NOMO-1 treated with DMSO at 0.1 percent for 48 hours (cell line): ENCODE results near the gene RNF10.
A peak's percentile ranks its signal among the peaks of the same experiment; 100 is the strongest.
"Not testable (repeated sequence)": the region's sequence is repeated elsewhere in the genome, so short reads cannot be mapped to it uniquely, and the experiment has no call there.

ENCODE experiments used
- DNase-seq: peaks from one replicate; lab custom pipeline; 2025; ENCODE audit not compliant: unreplicated experiment; lab: John Stamatoyannopoulos, UW

Gene RNF10

DNA sequence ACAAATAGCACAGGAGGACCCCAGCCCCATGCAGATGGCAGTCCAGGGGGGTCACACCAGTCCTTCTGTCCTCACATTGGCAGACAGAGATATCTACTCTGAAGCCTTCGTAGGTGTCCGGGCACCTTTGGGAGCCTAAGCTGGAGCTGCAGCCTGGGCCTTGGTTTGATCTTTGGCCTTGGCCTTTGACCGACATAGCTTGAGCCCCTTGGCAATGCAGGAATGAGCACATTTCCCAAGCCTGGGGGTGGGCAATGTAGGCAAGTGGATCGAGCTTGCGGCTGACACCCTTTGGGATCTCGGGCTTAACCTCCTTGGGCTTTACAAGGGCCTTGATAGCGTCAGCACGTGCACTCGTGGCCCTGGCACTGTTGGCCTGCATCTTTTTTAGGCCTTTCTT lies 11.6 kb upstream of the RNF10 start:
- DNase-seq: no peak

DNA sequence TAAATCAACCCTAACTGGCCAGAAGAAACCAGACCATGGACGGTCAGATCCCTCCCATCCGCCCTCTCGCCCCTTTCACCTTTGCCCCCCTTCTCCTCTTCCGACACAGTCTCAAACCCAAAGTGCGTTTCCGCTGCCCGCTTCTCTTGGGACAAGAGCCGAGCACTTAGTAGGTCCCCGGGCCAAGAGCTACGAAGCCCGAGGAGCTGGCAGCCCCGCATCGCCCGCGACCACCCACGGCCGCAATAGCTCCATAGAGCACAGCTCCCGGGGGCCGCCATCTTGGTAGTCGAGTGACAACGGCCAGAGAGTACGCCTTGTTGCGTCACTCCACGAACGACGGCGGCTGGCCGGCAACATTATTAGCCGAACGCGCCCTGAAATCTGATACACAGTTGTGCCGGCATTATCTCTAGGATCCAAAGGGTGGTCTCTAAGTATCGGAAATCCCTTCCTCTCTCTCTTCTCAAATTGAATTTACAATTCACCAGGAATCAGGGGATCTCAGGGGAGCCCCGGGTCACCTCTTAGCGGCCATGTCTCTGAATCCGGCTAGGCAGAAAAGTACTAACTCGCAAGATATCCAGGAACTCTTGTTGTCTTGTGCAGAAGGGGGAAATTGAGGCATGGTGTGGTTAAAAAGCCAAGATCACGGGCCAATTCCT lies 5.2 kb upstream of the RNF10 start, which contains the start of gene COQ5:
Gene COQ5, minus strand, starts transcription at position 298 of the 665 bp plus-strand sequence. Its CDS starts 17 bp downstream, at position 281.
- DNase-seq: peak; percentile 74

DNA sequence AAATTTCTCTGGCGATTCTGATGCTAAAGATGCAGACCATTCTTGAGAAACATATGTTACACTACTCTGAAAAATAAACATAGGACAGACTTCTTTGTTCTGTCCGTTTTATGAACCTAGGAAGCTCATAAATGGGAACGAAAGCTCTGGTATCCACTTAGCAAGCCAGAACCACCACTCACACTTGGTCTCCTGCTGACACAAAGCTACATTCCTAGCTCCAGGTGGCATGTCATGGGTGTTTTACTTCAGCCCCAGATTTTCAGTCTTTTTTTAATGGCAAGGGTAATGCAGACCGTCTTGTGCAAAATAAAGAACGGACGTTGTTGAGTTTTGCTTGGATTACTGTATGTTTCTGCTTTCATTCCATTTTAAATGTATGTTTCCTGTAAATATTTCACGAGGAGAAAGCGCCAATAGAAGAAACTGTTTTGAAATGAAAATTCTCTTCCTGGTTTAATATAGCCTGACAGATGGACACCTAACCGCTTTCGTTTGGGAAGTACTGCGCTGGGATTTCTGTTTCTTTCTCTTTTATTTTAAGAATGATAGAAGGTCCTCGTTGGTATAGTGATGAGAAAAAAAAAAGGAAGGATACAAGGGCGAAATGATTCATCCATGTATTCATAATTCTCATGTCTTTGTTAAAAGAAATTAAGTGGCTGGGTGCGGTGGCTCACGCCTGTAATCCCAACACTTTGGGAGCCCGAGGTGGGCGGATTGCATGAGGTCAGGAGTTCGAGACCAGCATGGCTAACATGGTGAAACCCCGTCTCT lies 4.3 kb upstream of the RNF10 start:
- peak; percentile 44 for DNase-seq

DNA sequence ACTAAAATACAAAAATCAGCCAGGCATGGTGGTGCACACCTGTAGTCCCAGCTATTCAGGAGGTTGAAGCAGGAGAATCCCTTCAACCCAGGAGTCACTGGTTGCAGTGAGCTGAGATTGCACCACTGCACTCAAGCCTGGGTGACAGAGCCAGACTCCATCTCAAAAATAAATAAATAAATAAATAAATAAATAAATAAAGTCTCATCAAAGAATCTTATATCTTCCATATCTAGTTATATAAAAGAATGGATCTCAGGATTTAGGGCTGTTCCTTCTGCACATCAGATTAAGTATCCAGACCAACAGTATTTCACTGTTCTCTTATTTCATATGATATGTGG lies 3.8 kb upstream of the RNF10 start:
- DNase-seq: not testable (repeated sequence)

DNA sequence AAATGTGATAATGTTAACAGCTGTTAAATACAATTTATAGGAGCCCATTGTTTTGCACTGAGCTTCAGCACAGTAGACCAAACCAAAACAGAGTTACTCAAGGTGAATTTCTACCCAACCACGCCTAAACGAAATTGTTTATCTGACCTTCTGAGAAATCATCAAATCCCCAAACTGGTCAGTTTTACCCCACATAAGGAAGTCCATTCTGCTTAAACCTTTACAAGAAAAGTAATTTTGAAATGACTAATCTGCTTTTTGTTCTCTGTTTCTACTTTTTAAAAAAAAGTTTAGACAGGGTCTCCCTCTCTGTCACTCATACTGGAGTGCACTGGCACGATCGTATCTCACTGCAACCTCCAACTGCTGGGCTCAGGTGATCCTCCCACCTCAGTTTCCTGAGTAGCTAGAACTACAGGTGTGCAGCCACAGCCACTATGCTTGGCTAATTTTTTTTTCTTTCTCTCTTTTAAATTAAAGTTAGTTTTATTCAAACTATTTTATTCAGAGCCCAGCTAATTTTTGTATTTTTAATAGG lies 1.4 kb upstream of the RNF10 start:
- no peak for DNase-seq

DNA sequence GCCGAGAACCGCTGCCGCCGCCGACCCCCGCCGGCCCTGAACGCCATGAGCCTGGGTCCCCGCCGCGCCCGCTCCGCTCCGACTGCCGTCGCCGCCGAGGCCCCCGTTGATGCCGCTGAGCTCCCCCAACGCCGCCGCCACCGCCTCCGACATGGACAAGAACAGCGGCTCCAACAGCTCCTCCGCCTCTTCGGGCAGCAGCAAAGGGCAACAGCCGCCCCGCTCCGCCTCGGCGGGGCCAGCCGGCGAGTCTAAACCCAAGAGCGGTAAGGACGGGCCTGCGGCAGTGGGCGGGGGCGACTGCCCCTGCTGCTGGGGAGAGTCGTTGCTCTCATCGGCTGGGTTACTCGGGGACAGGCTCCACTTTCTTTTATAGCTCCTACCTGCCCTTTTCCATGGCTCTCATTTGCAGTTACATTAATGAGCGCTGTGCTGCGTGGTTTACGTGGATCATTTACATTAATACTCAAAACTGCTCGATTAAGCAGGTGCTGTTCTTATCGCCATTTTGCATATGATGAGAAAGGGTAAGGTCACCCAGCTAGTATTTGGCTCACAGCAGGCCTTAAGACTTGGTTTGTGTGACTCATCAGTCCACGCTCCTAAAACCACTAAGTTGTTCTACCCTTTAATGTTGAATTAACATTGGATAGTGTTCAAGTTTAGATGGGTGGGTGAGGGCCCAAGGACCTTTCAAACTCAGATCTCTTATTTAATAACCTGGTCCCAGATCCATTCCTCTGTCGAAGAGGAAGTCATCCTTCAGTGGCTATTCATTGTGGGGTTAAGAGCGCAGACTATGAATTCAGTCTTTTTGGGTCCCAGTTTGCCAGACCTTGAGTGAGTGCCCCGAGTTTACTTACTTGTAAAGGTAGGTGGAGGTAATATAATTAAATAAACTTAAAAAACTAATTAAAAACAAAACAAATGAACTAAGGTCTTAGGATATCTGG lies 823 bp downstream of the RNF10 start:
- peak; percentile 31 for DNase-seq

DNA sequence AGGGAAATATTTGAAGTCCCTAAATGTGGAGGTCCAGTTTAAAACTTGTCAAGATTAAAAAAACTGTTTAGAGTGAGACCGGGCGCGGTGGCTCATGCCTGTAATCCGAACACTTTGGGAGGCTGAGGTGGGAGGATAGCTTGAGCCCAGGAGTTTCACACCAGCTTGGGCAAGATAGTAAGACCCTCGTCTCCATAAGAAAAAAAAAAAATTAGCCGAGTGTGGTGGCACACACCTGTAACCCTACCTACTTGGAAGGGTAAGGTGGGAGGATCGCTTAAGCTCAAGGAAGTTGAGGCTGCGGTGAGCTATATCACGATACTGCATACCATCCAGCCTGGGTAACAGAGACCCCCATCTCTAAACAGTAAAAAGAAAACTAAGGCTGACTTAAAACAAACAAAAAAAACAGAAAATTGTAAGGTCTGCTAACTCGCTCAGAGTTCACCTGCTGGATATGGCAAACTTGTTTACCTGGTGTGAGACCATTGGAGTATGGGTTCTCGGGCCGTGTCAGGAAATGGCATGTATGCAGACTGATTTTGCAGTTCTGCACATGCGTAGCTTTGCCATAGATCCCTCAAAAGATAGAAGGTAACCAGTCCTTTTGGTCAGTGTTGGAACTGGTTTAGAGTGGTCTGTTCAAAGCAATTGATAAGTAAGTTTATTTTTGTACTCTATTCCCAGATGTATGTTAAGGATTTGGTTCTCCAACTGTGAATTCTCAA lies 2.1 kb downstream of the RNF10 start:
- DNase-seq: no peak

DNA sequence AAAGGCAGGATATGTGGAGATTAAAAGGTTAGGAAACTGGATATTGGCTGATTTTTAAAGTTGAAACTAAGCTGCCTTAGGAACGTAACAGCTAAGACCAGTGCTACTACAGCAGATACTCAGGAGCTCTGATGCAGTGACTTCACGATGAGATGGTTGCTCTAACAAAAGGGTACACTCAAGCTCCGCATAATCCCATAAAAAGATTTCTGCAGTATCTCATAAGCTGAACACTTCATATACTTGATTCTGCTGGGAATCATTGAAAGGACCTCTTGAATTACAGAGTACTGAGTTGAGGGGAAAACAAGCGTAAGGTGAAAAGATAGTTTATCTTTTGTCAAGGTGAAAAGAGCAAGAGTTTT lies 3.7 kb downstream of the RNF10 start:
- no peak for DNase-seq

DNA sequence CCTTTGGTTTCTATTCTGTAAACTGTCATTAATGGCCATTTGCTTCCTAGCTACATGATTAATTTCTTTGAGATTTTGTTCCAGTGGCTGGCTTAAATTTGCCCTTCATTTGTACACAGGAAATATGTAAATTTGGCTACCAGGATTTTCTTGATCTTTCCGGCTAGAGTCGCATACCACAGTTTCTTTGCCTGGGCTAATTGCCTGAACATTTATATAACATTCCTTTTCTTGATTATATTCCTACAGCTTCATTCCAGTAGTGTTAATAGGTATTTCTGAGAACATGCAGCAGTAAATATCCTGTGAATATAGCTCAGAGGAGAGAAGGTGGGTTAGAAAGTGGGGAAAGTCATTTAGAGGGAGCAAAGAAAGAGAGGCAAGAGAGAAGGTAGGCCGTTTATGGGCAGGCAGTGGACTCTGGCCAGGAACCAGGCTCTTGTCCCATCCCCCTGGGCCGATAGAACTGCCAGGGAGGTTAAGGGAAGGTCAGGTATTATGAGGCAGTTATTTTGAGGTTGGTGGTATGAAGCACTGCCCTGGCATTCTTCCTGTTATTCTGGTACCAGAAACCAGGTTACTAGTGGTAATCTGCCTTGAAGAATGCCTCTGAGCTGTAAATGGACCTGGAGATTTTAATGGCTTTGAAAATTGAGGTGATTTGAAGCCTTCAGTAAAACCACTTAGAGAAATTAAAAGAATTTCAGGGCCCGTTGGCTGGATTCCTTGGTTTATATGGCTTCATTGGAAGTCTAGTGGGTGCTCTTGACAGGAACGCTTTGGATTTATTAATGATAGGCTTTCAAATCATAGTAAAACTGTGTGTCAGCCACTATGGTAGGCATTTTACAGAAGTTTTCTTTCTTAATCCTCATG lies 4.4 kb downstream of the RNF10 start:
- no peak for DNase-seq

DNA sequence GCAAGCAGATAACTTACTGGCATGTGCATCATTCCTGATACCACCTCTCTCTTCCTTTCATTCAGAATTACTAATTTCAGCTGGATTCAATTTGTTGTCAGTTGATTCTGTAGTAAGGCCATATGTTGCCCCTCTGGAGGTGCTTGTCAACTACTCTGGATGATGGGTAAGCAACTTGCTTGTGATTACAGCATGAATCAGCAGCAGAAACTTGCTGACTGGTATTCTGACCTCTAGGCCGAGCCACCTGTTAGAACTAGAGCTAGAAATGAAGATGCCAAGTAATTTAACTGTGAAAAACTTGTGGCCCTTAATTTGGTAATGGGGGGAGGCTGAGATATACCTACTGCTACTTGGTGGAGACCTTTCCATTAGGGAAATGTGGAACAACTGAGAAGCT lies 5.1 kb downstream of the RNF10 start:
- no peak for DNase-seq

DNA sequence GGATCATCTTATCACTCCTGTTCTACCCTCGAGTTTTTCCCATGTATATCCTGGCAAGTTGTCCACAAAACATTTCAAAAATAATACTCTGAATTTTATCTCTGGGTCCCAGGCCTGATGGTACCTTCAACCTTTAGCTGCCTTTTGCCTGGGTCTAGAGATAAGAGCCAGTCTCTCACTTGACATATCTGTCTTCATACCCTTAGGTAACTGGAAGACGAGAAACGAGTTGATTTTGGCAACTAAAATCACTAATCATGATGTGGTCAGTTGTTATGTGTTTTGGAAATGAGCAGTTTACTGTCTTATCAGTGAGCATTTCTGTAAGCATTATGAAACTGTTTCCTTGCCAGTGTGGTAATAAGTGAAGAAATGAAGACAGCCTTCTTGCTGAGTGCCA lies 6.3 kb downstream of the RNF10 start:
- peak; percentile 53 for DNase-seq

DNA sequence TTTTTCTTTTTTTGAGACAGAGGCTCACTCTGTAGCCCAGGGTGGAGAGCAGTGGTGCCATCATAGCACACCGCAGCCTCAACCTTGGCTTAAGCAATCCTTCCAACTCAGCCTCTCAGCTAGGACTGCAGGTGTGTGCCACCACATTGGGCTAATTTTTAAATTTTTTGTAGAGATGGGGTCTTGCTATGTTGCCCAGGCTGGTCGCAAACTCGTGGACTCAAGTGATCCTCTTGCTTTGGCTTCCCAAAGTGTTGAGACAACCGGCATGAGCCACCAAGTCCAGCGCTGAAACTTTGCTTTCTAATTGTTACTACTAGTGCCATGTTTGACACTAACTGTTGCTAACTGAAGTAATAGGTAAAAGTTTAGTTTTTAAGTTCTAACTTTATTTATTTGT lies 8.0 kb downstream of the RNF10 start:
- DNase-seq: no peak

DNA sequence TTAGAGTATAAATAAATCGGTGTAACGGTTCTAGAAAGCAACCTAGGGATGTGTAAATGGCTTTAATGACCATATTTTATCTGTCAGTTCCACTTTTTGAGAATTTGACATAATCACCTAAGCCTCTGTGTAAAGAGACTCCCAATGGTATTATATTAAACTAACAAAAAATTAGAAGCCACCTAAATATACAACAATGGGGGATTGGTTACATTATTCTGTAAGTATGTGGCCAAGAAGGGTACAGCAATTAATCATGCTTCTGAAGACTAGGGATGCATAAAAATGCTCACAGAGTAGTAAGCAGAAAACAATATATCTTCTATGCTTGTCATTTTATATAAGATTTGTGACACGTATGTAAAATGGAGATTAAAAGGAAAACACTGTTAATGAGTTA lies 10.5 kb downstream of the RNF10 start:
- no peak for DNase-seq

DNA sequence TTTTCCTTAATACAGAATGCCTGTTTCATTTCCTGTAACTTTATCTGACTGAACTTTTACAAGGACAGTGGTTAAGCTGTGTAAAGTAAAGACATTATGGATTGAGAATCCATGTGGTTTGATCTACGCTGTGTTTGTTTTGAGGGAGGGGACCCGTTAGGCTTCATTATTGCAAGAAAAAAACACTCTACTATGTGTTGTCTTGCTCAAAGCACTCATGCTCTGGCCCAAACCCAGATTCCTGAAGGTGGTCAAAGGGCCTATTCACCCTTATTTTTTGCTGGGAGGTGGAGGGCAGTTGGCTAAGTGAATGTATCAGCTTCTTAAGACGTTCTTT lies 11.9 kb downstream of the RNF10 start:
- no peak for DNase-seq

DNA sequence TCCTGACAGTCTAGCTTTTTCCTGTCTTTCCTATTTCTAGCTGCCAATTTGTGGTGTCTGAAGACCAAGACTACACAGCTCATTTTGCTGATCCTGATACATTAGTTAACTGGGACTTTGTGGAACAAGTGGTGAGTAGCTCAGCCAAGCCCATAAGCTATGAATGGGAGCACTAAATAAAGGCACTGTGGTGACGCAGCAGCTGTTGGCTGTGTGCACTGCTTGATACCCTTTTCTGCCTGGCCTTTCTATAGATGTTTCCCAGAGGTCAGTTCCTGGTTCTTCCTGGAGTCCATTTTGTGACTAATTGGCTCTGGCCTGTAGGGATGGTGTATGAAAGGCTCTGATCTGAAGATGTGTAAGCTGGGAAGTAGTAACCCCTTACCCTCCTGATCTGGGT lies 20.5 kb downstream of the RNF10 start:
- no peak for DNase-seq

DNA sequence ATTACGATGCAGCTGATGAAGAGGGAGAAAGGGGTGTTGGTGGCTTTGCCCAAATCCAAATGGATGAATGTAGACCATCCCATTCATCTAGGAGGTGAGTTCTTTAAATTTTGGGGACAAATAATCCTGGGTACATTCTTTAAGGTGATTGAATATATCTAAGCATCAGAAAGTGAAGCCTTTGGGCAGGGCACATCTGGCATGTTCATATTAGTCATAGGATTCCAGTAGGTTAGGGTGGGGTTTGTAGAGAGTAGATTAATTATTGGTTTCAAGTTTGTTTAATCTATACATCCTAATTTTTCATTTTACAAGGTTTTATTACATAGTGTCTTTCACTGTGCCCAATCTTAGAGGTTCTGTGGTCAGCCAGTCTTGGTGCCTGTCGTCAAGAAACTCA lies 23.4 kb downstream of the RNF10 start:
- no peak for DNase-seq

DNA sequence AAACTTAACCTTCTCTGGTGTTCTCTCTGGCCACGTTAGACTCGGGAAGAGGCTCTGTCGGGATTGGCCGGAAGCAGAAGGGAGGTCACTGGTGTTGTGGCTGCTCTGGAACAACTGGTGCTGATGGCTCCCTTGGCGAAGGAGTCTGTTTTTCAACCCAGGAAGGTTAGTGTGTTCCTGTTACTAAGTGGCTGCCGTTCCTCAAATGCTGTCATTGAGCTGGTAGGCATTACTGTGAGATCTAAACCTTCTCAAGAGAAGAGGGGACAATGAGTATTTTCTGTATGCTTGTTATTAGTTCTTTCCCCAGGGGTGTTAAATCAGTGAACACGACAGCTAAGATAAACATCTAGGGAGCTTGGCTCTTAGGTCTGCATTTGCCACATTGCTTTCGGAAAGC lies 28.8 kb downstream of the RNF10 start:
- DNase-seq: no peak

DNA sequence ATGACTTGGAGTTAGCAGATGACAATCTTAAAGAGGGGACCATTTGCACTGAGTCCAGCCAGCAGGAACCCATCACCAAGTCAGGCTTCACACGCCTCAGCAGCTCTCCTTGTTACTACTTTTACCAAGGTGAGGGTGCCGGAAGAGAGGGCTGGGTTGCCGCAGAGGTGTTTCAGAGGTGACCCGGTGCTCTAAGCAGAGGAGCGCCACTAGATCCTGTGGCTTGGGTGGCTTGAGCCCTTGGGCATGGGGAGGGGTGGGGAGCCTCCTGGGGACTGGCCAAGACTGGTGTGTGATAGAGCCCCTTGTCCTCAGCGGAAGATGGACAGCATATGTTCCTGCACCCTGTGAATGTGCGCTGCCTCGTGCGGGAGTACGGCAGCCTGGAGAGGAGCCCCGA lies 29.3 kb downstream of the RNF10 start:
- no peak for DNase-seq

DNA sequence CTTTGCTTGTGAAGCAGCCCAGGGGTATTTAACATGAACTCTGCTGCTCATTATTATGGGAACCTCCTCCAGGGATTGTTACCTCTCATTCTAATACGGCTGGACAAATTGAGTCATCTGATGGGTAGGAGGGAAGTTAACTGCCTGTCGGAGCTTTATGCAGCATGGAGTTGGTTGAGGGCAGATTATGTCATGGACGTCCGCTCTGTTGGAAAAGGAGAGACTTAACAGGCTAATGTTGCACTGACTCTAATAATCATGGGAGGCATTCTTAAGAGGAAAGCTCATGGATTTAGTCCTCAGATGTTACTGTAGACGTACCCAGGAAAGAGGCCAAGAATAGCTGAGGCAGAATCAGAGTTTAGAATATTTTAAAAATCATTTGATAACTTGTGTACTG lies 37.1 kb downstream of the RNF10 start:
- no peak for DNase-seq

DNA sequence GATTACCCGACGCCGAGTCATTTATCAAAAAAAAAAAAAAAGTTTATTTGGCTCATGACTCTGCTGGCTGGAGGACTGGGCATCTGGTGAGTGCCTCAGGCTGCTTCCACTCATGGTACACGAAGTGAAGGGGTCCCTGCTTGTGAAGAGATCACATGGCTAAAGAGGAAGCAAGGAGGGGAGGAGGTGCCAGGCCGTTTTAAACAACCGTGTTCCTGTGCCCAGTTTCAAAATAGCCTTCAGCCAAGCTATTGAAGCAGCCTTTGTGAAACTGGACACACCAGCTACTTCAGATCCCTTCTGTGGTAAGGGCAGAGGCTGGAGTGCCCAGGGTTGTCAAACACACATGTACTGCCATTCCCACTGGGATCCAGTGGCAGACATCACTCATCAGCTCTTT lies 39.4 kb downstream of the RNF10 start:
- peak; percentile 15 for DNase-seq
